SIG-M5 treated with dmso at 0.1 percent for 504 hours (cell line): ENCODE results near the gene ENDOV.

ENCODE experiments used
- DNase-seq: peaks from one replicate; lab custom pipeline; 2025; ENCODE audit not compliant: unreplicated experiment; lab: John Stamatoyannopoulos, UW

The ENDOV gene

GRCh38 chr17:80415626-80416137, 715 bp downstream of the ENDOV start:
- DNase-seq, result no peak

GRCh38 chr17:80416260-80416939, 1.4 kb downstream of the ENDOV start:
- no peak for DNase-seq

GRCh38 chr17:80416940-80417293, 1.9 kb downstream of the ENDOV start:
- no peak for DNase-seq

- DNase-seq, result no peak
These were observed 3.6 kb downstream of the ENDOV start for GRCh38 chr17:80418589-80418988.

DNA sequence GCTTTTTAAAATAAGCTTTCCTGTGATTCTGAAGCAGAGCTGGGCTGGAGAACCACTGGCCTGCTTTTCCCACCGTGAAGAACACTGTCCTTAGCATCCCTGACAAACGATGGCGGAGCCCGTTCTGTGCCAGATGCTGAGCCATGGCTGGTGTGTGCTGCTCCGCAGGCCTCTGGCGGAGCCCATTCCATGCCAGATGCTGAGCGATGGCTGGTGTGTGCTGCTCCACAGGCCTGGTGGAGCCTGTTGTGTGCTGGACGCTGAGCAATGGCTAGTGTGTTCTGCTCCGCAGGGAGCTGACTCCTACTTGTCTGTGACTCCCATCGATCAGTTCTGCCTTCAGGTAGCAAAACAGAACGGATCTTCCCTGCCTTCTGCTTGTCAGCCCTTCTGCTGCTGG, 4.3 kb downstream of the ENDOV start:
- no peak for DNase-seq

GRCh38 chr17:80421381-80422090, 6.6 kb downstream of the ENDOV start:
- DNase-seq, result no peak

DNA sequence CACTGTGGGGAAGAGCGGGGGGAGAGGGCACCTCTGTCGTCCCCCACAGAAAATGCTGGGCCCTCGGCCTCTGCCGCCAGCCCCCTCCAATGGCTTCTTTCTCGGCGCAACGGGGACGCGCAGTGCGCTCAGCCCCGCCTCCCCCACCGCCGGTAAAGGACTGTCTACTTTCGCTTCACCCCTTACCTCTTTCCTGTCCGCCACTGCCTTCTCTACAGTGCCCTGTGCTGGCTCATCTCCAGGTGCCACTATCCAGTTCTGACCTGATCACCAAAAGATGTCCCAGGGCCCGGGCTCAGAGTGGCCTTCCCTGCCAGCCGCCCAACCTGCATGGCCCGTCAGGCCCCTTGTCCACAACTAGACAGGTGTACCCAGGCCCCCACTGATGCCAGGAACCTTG, 7.3 kb downstream of the ENDOV start:
- DNase-seq, result no peak

DNA sequence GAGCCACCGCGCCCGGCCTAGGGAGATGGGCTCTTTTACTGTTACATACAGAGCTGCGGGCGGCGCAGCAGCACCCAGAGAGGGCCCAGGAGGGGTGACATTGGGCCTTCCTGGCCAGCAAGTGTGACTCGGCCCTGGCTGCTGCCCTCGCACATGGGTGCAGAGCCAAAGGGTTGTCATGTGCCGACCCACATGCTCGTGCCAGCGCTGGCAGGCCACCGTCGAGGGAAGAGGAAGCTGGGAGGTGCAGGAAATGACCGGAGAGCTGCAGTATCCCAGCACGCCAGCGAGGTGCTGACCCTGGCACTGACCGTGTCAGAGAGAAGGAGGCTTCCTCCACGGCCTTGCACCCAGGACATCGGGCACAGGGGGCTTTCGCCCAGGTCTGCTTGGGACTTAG, 8.0 kb downstream of the ENDOV start:
- DNase-seq, result no peak

DNA sequence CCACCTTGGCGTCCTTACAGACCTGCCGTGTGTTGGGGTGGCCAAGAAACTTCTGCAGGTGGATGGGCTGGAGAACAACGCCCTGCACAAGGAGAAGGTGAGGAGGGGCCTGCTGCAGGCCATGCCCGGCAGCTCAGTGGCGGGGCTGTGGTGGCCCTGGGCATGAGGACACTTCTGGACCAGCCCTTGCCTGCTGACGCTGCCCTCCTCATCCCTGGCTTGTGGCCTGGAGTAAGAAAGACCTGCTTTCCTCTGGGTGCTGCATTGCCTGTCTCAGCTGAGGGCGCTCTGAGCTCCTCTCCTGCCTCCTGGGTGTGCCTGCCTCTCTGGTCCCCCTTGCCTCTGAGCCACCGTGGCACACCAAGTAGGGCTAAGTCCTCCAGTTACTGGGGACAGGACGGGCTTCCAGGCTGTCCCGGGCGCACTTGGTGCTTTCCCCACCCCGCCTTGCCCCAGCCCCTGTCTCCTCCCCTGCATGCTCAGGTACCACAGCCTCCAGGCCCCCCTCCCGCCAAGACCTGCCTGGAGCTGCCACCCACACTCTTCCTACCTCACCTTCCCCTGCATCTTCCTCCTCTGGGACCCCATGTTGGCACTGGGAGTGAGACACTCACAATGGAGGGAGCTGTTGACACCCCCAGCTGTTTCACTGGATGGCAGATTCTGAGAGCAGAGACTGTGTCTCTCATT, 8.7 kb downstream of the ENDOV start:
- no peak for DNase-seq

GRCh38 chr17:80424261-80424660, 9.3 kb downstream of the ENDOV start:
- DNase-seq, result no peak

DNA sequence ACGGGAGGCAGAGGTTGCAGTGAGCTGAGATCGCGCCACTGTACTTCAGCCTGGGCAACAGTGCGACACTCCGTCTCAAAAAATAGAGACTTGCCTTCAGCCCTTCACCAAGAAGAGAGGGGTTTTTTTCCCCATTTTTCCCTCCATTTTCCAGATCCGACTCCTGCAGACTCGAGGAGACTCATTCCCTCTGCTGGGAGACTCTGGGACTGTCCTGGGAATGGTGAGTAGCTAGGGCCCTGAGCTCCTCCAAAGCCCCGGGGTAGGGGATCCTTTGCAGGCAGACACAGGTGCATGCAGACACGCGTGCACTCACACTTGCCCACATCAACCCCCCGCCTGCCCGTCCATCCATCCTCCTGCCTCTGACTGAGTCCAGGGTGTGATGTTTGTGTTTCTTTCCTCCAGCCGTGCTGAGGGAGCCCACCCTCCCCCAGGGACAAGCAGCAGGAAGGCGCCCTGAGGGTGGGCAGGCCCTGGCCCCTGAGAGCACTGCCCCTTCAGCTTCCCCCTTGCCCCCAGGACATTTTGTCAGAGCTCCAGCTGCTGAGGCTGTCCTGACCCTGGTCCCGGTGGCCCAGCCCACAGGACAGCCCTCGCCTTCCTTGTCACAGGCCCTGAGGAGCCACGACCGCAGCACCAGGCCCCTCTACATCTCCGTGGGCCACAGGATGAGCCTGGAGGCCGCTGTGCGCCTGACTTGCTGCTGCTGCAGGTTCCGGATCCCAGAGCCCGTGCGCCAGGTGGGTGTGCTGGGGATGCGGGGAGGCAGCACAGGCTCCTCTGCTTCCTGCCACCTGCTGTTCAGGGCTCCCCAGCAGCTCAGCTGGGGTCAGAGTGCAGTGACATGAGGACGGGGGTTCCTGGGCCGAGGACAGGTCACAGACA, 10.2 kb downstream of the ENDOV start:
- no peak for DNase-seq

- DNase-seq, result no peak
These were observed 11.0 kb downstream of the ENDOV start for GRCh38 chr17:80425835-80426426.

GRCh38 chr17:80426671-80427326, 11.8 kb downstream of the ENDOV start:
- DNase-seq, result peak; percentile 53

DNA sequence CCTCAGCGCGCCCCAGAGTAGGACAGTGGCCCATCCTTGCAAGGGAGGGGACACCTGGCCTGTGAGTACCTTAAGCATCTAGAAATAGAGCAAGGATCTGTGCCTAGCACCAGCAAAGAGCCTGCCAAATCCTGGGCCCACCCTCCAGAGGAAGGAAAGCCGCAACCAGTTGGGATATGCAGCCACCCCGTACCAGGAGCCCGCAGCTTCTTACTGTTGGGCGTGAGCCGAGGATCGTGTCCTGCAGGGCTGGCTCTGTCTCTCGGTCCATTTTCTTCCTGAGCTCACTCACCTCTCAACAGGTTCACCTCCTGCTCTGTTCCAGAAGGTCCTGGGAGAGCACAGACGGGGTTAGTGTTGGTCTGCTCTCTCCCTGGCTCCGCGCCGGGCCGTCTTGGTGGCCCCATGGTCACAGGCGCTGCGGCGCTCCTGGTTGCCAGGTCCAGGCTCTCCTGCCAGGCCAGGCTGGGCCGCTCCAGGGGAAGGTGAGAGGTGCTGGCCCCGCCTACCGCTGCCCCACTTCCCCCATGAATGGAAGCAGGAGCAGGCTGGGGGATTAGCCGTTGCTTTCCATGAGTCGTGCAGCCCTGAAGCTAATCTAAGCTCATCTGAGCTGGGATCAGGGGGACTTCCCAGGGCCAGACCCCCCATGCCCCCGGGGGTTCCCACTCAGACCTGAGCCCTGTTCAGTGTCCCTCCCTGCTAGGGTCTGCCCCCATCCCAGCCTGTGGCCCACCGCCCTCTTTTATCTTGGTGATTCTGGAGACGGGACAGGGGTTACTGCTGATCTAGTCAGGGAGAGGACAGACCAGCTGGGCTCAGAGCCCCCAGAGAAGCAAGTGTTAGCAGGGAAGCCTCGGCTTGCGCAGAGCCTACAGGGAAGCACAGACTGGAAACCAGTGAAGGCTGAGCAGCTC, 12.7 kb downstream of the ENDOV start:
- DNase-seq, result no peak

DNA sequence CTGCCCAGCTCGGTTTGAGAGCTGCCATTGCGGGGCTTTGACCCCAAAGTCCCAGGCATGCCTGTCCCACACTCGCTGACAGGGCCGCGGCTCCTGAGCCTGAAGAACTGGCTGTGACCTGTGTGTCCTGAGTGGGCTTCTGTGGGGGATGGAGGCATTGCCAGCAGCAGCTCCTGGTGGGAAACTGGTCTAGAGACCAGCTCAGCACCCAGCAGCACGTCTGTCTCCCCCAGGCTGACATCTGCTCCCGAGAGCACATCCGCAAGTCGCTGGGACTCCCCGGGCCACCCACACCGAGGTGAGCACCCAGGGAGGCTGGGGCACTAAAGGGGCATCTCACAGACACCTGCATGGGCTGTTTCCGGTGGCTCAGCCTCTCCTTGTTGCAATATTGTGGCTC, 13.4 kb downstream of the ENDOV start:
- no peak for DNase-seq

GRCh38 chr17:80428796-80429195, 13.8 kb downstream of the ENDOV start:
- DNase-seq, result no peak

GRCh38 chr17:80429356-80430275, 14.6 kb downstream of the ENDOV start:
- DNase-seq, result no peak
